K562 (cell line): ENCODE data around the gene KCNIP2.

Source experiments
- BCOR ChIP-seq: fragments of 450-650 bp; IDR thresholded peaks from 2 replicates; pipeline ENCODE4 v1.6.1; 2016
- CTCF ChIP-seq, 3 experiments: IDR thresholded peaks in 2 of 3; conservative IDR thresholded peaks in 1 of 3; 2 replicates each; pipeline ENCODE4 v1.5.1; 2011 to 2012; ENCODE audit warnings: low read length in 3 of 3, mild to moderate bottlenecking in 3 of 3, control low read depth in 2 of 3, improper control_type of control experiment in 1 of 3, inconsistent platforms in 1 of 3, low read depth in 1 of 3, mixed read lengths in 1 of 3, moderate library complexity in 1 of 3; ENCODE audit not compliant: insufficient read depth in 2 of 3
- HNRNPLL ChIP-seq: fragments of 200-400 bp; formaldehyde crosslinking; IDR thresholded peaks from 2 replicates; pipeline ENCODE4 v1.6.1; 2017; ENCODE audit warnings: low read length, low read depth, mild to moderate bottlenecking; ENCODE audit not compliant: poor library complexity, severe bottlenecking
- NRF1 ChIP-seq, 2 experiments: fragments of 450-650 bp; IDR thresholded peaks in 1 of 2; conservative IDR thresholded peaks in 1 of 2; 2 replicates each; pipeline ENCODE4 v1.6.1; 2014; ENCODE audit warnings: mild to moderate bottlenecking in 2 of 2
- SMARCA4 ChIP-seq: fragments of 450-650 bp; IDR thresholded peaks from 2 replicates; pipeline ENCODE4 v1.6.1; 2016
- ZFP36 ChIP-seq: fragments of 150-350 bp; IDR thresholded peaks from 2 replicates; pipeline ENCODE4 v1.6.1; 2018; ENCODE audit warnings: low read length, low read depth; ENCODE audit not compliant: partially characterized antibody
- TF ChIP-seq, protein P1 (sequence below), 2 experiments: fragments of 200-800 bp in 1 of 2; sonication (Bioruptor generic) in 1 of 2; sonication (generic) in 1 of 2; formaldehyde crosslinking in 1 of 2; IDR thresholded peaks in 1 of 2; conservative IDR thresholded peaks in 1 of 2; 2 replicates each; pipeline versions ENCODE4 v1.5.0 to v1.6.1; 2016 to 2020; ENCODE audit warnings: missing compliant biosample characterization in 1 of 2, missing genetic modification characterization in 1 of 2, missing genetic modification reagents in 1 of 2

GRCh38 chr10:101789686-101790085 is 53.9 kb downstream of the KCNIP2 start:
- TF ChIP-seq CTCF (IDR thresholded peaks at IDR 0.05 in 2 of 3, conservative IDR thresholded peaks at IDR 0.05 in 1 of 3; ENCODE audit: insufficient read depth in 2 of 3, low read depth in 1 of 3, low read length in 3 of 3) (no peak), BCOR (no peak), ZFP36 (no peak), NRF1 (conservative IDR thresholded peaks at IDR 0.05 in 1 of 2, IDR thresholded peaks at IDR 0.05 in 1 of 2) (no peak), HNRNPLL (no peak), SMARCA4 (no peak)
- TF ChIP-seq, protein P1, sequence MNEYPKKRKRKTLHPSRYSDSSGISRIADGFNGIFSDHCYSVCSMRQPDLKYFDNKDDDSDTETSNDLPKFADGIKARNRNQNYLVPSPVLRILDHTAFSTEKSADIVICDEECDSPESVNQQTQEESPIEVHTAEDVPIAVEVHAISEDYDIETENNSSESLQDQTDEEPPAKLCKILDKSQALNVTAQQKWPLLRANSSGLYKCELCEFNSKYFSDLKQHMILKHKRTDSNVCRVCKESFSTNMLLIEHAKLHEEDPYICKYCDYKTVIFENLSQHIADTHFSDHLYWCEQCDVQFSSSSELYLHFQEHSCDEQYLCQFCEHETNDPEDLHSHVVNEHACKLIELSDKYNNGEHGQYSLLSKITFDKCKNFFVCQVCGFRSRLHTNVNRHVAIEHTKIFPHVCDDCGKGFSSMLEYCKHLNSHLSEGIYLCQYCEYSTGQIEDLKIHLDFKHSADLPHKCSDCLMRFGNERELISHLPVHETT (CRISPR knock-in tag; conservative IDR thresholded peaks at IDR 0.05 in 1 of 2, IDR thresholded peaks at IDR 0.05 in 1 of 2), result no peak
